Small intestine (tissue), 7 donors: ENCODE measurements around the gene COPE. TPM values are rescaled to one million over a fixed set of nuclear protein-coding genes. Genes with fewer than 3 reads are reported as not detected.

ENCODE experiments used
- DNase-seq, 2 donors: peaks; one replicate each; pipeline versions ENCODE4 v3.0.0 to v3.0.0-alpha.2; 2013
- FAIRE-seq: peaks from 2 replicates; lab custom pipeline; 2012; peaks lifted over from hg19 to GRCh38; lab: Jason Lieb, UNC
- H3K27ac ChIP-seq, 3 donors: one replicate each; pipeline ENCODE4 v1.5.1; 2013; ENCODE audit warnings: low read length in 2 of 3, mild to moderate bottlenecking in 2 of 3, control low read depth in 1 of 3, inconsistent platforms in 1 of 3, low read depth in 1 of 3, moderate library complexity in 1 of 3
- H3K27me3 ChIP-seq, 3 donors: one replicate each; pipeline ENCODE4 v1.6.1; 2013; ENCODE audit warnings: low read length in 3 of 3, inconsistent platforms in 1 of 3; ENCODE audit not compliant: control insufficient read depth in 3 of 3, insufficient read depth in 3 of 3
- H3K36me3 ChIP-seq, 3 donors: one replicate each; pipeline ENCODE4 v1.6.1; 2013; ENCODE audit warnings: low read length in 3 of 3, inconsistent platforms in 1 of 3, low read depth in 1 of 3, mild to moderate bottlenecking in 1 of 3, moderate library complexity in 1 of 3; ENCODE audit not compliant: control insufficient read depth in 3 of 3, insufficient read depth in 2 of 3
- H3K4me1 ChIP-seq, 3 donors: one replicate each; pipeline ENCODE4 v1.6.1; 2013; ENCODE audit warnings: low read length in 2 of 3, inconsistent platforms in 1 of 3, low read depth in 1 of 3, mild to moderate bottlenecking in 1 of 3, moderate library complexity in 1 of 3; ENCODE audit not compliant: control insufficient read depth in 3 of 3, insufficient read depth in 2 of 3
- H3K4me3 ChIP-seq, 3 donors: one replicate each; pipeline ENCODE4 v1.5.1; 2013; ENCODE audit warnings: low read length in 3 of 3, control low read depth in 1 of 3, inconsistent platforms in 1 of 3, low read depth in 1 of 3, mild to moderate bottlenecking in 1 of 3, moderate library complexity in 1 of 3
- H3K9me3 ChIP-seq, 2 donors: one replicate each; pipeline ENCODE4 v1.6.1; 2013; ENCODE audit warnings: low read depth in 1 of 2, low read length in 1 of 2; ENCODE audit not compliant: control insufficient read depth in 2 of 2, insufficient read depth in 1 of 2
- WGBS, 3 donors: extraction: QIAGEN DNeasy Blood & Tissue Kit; methylation state at CpG; one replicate each; pipeline ENCODE4 v1.1.7; 2013; 5-methylcytosine and 5-hydroxymethylcytosine counted together
- polyA plus RNA-seq, 4 donors: library from polyadenylated mRNA; stranded (reverse) in 3 of 4; unstranded in 1 of 4; fragments of 200-250 nt in 3 of 4; fragments of 120-200 nt in 1 of 4; gene quantifications; one replicate each; pipeline versions ENCODE4 v1.2.1 to v1.2.3, GENCODE V29; 2013
- donor health status: healthy with polysubstance abuse.
- donor health status: control.
- donor health status: control.
- donor health status: Bipolar disorder and iron deficiency.
- donor health status: healthy.

COPE gene
- polyA plus RNA-seq, 4 donors, result 139 to 350 (median 270) TPM

GRCh38 chr19:18946335-18946734 lies 27.1 kb upstream of the COPE start:
- H3K4me1 ChIP-seq, result peaks cover 0 to 11% (median 0%) of the 10 kb centered on the region in 3 donors
- no peak overlapping the region for H3K4me3 ChIP-seq
- FAIRE-seq (no peak), DNase-seq (no peak)
- H3K36me3 ChIP-seq, result no peaks in the 10 kb centered on the region
- no peak overlapping the region for H3K27ac ChIP-seq
- H3K27me3 ChIP-seq, result peaks cover 0 to 4% (median 0%) of the 10 kb centered on the region in 3 donors
- H3K9me3 ChIP-seq, result no peaks in the 10 kb centered on the region

GRCh38 chr19:18945297-18945696 lies 26.1 kb upstream of the COPE start:
- no peak overlapping the region for H3K4me3 ChIP-seq
- H3K27ac ChIP-seq, result no peak overlapping the region
- DNase-seq, result no peak
- peaks cover 0 to 17% (median 3%) of the 10 kb centered on the region in 3 donors for H3K4me1 ChIP-seq
- WGBS, 3 donors, result 85 to 90% (median 88%) methylated on average over 9 of the region's 9 CpGs
- H3K9me3 ChIP-seq, result no peaks in the 10 kb centered on the region
- H3K36me3 ChIP-seq, result no peaks in the 10 kb centered on the region
- no peak for FAIRE-seq
- H3K27me3 ChIP-seq, result peaks cover 0 to 10% (median 0%) of the 10 kb centered on the region in 3 donors

- H3K27ac ChIP-seq, result no peak overlapping the region
- no peaks in the 10 kb centered on the region for H3K36me3 ChIP-seq
- H3K9me3 ChIP-seq, result no peaks in the 10 kb centered on the region
- FAIRE-seq, result no peak
- WGBS, 3 donors, result 35 to 66% (median 55%) methylated on average over 4 of the region's 4 CpGs
- no peak overlapping the region for H3K4me3 ChIP-seq
- peak in 1 of 2 donors; percentile 27 for DNase-seq
- H3K4me1 ChIP-seq, result peaks cover 0 to 23% (median 3%) of the 10 kb centered on the region in 3 donors
- H3K27me3 ChIP-seq, result peaks cover 0 to 20% (median 0%) of the 10 kb centered on the region in 3 donors
Measured at GRCh38 chr19:18943465-18943864, 24.3 kb upstream of the COPE start.

- no peaks in the 10 kb centered on the region for H3K9me3 ChIP-seq
- DNase-seq (no peak), FAIRE-seq (no peak)
- H3K27ac ChIP-seq, result no peak overlapping the region
- H3K27me3 ChIP-seq, result peaks cover 0 to 20% (median 0%) of the 10 kb centered on the region in 3 donors
- WGBS, 3 donors, result 68 to 83% (median 80%) methylated on average over 6 of the region's 6 CpGs
- no peak overlapping the region for H3K4me3 ChIP-seq
- no peaks in the 10 kb centered on the region for H3K36me3 ChIP-seq
- H3K4me1 ChIP-seq, result peaks cover 0 to 23% (median 3%) of the 10 kb centered on the region in 3 donors
Measured at GRCh38 chr19:18942692-18943091, 23.5 kb upstream of the COPE start.

GRCh38 chr19:18941628-18942354 lies 22.6 kb upstream of the COPE start:
- FAIRE-seq, result no peak

GRCh38 chr19:18940769-18941627 lies 21.8 kb upstream of the COPE start, which contains the start of gene HOMER3:
Gene HOMER3 (minus strand): TSS chr19:18941217. CDS start chr19:18938982, 2,235 bp downstream.
- H3K27me3 ChIP-seq, result peaks cover 0 to 20% (median 0%) of the 10 kb centered on the region in 3 donors
- H3K36me3 ChIP-seq, result no peaks in the 10 kb centered on the region
- FAIRE-seq, result no peak
- 1 to 2% (median 1%) methylated on average over 35 to 78 of the region's 81 CpGs for WGBS, 3 donors
- H3K4me1 ChIP-seq, result peaks cover 0 to 23% (median 3%) of the 10 kb centered on the region in 3 donors
- H3K9me3 ChIP-seq, result no peaks in the 10 kb centered on the region
- peak; percentile 56 to 86 for DNase-seq
- no peak within 1 kb of the TSS for H3K27ac ChIP-seq
- H3K4me3 ChIP-seq, result peak within 1 kb of the TSS; percentile 32 to 67 (median 57)

More at GRCh38 chr19:18941628-18942354, 22.6 kb upstream of the COPE start:
- Histone ChIP-seq H3K27me3 (peaks cover 0 to 20% (median 0%) of the 10 kb centered on the region in 3 donors), H3K36me3 (no peaks in the 10 kb centered on the region), H3K4me1 (peaks cover 0 to 23% (median 3%) of the 10 kb centered on the region in 3 donors), H3K4me3 (no peak overlapping the region), H3K9me3 (no peaks in the 10 kb centered on the region), H3K27ac (no peak overlapping the region)
- peak in 1 of 2 donors; percentile 20 for DNase-seq
- 59 to 64% (median 60%) methylated on average over 18 of the region's 18 CpGs for WGBS, 3 donors

- peaks cover 0 to 20% (median 0%) of the 10 kb centered on the region in 3 donors for H3K27me3 ChIP-seq
- 0 to 1% (median 1%) methylated on average over 37 to 47 of the region's 47 CpGs for WGBS, 3 donors
- H3K27ac ChIP-seq, result peak overlapping the region in 1 of 3 donors; percentile 27
- FAIRE-seq (no peak), DNase-seq (peak in 1 of 2 donors; percentile 55)
- H3K4me3 ChIP-seq, result peak overlapping the region; percentile 32 to 67 (median 57)
- H3K4me1 ChIP-seq, result peaks cover 0 to 23% (median 3%) of the 10 kb centered on the region in 3 donors
- no peaks in the 10 kb centered on the region for H3K9me3 ChIP-seq
- H3K36me3 ChIP-seq, result no peaks in the 10 kb centered on the region
Measured at GRCh38 chr19:18939922-18940768, 21.0 kb upstream of the COPE start.
